HS-5 (cell line): ENCODE measurements around the gene SPAG5.

Source experiments
- DNase-seq: peaks from one replicate; pipeline ENCODE4 v3.0.0-alpha.2; 2012; ENCODE audit warnings: low read depth

The SPAG5 gene

GRCh38 chr17:28598799-28599310 lies at the start of gene SPAG5:
Gene SPAG5 (minus strand): TSS chr17:28599025. CDS start chr17:28598946, 79 bp downstream.
- peak; percentile 61 for DNase-seq

GRCh38 chr17:28646039-28646754 lies 47.4 kb upstream of the SPAG5 start:
- no peak for DNase-seq

- DNase-seq = no peak
These were observed 46.7 kb upstream of the SPAG5 start for GRCh38 chr17:28645576-28645939.

- no peak for DNase-seq
These were observed 46.2 kb upstream of the SPAG5 start, which contains the start of gene BLTP2 for GRCh38 chr17:28644787-28645575. Gene BLTP2 (minus strand): TSS chr17:28645158. CDS start chr17:28645056, 102 bp downstream.

GRCh38 chr17:28643983-28644786 lies 45.4 kb upstream of the SPAG5 start:
- no peak for DNase-seq

GRCh38 chr17:28641579-28641978 lies 42.8 kb upstream of the SPAG5 start:
- DNase-seq = no peak

- no peak for DNase-seq
These were observed 36.7 kb upstream of the SPAG5 start for GRCh38 chr17:28635506-28635905.

GRCh38 chr17:28634206-28634865 lies 35.5 kb upstream of the SPAG5 start:
- no peak for DNase-seq

GRCh38 chr17:28626818-28627217 lies 28.0 kb upstream of the SPAG5 start:
- DNase-seq = no peak

- DNase-seq = no peak
These were observed 25.3 kb upstream of the SPAG5 start for GRCh38 chr17:28624148-28624547.

- no peak for DNase-seq
These were observed 24.9 kb upstream of the SPAG5 start for GRCh38 chr17:28623696-28624095.

- no peak for DNase-seq
These were observed 23.4 kb upstream of the SPAG5 start for GRCh38 chr17:28622186-28622585.

- DNase-seq = no peak
These were observed 21.2 kb upstream of the SPAG5 start for GRCh38 chr17:28620010-28620409.

- no peak for DNase-seq
These were observed 19.6 kb upstream of the SPAG5 start for GRCh38 chr17:28618464-28618863.

GRCh38 chr17:28616281-28616680 lies 17.5 kb upstream of the SPAG5 start:
- no peak for DNase-seq

- no peak for DNase-seq
These were observed 16.6 kb upstream of the SPAG5 start for GRCh38 chr17:28615260-28615940.

- DNase-seq = no peak
These were observed 15.1 kb upstream of the SPAG5 start, which contains the start of gene RSKR for GRCh38 chr17:28613931-28614381. Gene RSKR (minus strand): TSS chr17:28614185. CDS start chr17:28614161, 24 bp downstream.

- no peak for DNase-seq
These were observed 14.4 kb upstream of the SPAG5 start for GRCh38 chr17:28612936-28613872.

GRCh38 chr17:28612531-28612930 lies 13.7 kb upstream of the SPAG5 start:
- DNase-seq = no peak

- DNase-seq = no peak
These were observed 11.6 kb upstream of the SPAG5 start for GRCh38 chr17:28610376-28610775.
